ENCODE measurements around the gene CDC42BPA.

Gene CDC42BPA

DNA sequence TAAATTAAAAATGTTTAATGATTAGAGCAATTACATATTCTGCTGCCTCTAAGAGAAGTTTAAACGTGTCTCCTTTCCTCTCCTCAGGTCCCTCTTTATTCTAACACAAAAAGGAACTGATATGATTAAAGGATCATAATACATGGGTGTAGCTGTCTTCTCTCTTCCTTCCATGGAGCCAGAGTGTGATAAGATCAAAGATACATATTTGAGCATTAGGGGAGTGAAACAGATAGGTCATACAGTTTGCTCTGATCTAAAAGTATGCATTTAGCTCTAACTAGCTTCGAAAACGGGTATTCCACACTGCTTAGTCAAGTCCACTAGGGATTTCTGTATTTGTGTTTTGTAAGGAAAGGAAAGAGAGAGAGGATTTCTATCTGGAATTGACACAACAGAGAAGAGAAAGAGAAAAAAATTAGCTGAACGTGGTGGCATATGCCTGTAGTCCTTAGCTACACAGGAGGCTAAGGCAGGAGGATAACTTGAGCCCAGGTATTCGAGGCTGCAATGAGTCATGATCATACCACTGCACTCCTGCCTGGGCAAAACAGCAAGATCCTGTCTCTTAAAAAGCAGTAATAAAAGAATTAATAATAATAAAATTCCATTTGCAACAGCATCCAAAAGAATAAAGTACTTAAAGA is 63.1 kb downstream of the CDC42BPA start:
- TF ChIP-seq, protein P1, sequence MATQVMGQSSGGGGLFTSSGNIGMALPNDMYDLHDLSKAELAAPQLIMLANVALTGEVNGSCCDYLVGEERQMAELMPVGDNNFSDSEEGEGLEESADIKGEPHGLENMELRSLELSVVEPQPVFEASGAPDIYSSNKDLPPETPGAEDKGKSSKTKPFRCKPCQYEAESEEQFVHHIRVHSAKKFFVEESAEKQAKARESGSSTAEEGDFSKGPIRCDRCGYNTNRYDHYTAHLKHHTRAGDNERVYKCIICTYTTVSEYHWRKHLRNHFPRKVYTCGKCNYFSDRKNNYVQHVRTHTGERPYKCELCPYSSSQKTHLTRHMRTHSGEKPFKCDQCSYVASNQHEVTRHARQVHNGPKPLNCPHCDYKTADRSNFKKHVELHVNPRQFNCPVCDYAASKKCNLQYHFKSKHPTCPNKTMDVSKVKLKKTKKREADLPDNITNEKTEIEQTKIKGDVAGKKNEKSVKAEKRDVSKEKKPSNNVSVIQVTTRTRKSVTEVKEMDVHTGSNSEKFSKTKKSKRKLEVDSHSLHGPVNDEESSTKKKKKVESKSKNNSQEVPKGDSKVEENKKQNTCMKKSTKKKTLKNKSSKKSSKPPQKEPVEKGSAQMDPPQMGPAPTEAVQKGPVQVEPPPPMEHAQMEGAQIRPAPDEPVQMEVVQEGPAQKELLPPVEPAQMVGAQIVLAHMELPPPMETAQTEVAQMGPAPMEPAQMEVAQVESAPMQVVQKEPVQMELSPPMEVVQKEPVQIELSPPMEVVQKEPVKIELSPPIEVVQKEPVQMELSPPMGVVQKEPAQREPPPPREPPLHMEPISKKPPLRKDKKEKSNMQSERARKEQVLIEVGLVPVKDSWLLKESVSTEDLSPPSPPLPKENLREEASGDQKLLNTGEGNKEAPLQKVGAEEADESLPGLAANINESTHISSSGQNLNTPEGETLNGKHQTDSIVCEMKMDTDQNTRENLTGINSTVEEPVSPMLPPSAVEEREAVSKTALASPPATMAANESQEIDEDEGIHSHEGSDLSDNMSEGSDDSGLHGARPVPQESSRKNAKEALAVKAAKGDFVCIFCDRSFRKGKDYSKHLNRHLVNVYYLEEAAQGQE (IDR thresholded peaks at IDR 0.05; ENCODE audit: insufficient read depth in 1 of 2, low read depth in 2 of 2, low read length in 2 of 2), result no peak
- no peak for TF ChIP-seq FOXP2 (optimal IDR thresholded peaks at IDR 0.05; ENCODE audit: borderline replicate concordance, extremely low read depth, extremely low read length, insufficient read depth)
- TF ChIP-seq SIN3A (IDR thresholded peaks at IDR 0.05; ENCODE audit: borderline replicate concordance, insufficient read depth, low read length), result no peak
- no peak for TF ChIP-seq POLR2AphosphoS5 (IDR thresholded peaks at IDR 0.05; ENCODE audit: low read depth, low read length)
- TF ChIP-seq TAF1 (IDR thresholded peaks at IDR 0.05; ENCODE audit: borderline replicate concordance, insufficient read depth, low read length), result no peak

DNA sequence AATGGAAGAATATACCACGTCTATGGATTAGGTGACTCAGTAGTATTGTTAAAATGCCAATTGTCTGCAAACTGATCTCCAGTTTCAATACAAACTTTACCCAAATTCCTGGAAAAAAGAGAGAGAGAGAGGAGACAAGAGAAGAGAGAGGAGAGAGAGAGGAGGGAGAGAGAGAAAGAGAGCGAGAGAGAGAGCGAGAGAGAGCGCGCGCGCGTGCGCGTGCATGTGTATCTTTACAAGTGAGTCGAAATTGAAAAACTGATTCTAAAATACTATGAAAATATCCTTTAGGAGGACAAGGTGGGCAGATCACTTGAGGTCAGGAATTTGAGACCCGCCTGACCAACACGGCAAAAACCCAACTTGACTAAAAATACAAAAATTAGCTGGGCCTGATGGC is 65.2 kb downstream of the CDC42BPA start:
- TF ChIP-seq POLR2AphosphoS5 (IDR thresholded peaks at IDR 0.05; ENCODE audit: low read depth, low read length), result no peak
- no peak for TF ChIP-seq SIN3A (IDR thresholded peaks at IDR 0.05; ENCODE audit: borderline replicate concordance, insufficient read depth, low read length)
- no peak for TF ChIP-seq TAF1 (IDR thresholded peaks at IDR 0.05; ENCODE audit: borderline replicate concordance, insufficient read depth, low read length)
- TF ChIP-seq, protein P1 (IDR thresholded peaks at IDR 0.05; ENCODE audit: insufficient read depth in 1 of 2, low read depth in 2 of 2, low read length in 2 of 2), result no peak
- TF ChIP-seq FOXP2 (optimal IDR thresholded peaks at IDR 0.05; ENCODE audit: borderline replicate concordance, extremely low read depth, extremely low read length, insufficient read depth), result no peak

DNA sequence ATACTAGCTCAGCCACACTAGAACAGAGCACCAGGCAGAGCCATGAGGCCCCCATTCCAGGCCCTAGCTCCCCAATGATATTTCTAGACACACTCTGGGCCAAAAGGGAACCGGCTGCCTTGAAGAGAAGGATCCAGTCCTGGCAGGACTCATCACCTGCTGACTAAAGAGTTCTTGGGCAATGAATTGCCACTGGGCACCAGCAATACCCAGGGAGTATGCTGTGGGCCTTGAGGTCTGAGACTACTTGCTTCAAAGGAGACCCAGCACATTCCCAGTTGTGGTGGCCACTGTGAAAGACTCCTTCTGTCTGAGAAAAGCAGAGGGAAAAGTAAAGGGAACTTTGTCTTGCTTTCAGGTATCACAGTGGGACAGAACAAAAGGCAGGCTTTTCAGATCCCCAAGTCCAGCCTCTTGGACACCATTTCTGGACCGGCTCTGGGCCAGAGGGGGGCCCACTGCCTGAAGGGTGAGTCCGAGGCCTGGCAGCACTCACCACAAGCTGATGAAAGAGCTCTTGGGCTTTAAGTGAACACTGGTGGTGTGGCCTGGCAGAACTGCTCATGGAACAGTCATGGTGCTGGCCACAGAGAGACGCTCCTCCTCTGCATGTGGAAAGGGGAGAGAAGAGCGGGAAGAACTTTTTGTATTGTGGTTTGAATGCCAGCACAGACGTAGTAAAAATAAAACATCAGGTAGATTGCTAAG is 72.5 kb downstream of the CDC42BPA start:
- TF ChIP-seq, protein P1 (IDR thresholded peaks at IDR 0.05; ENCODE audit: insufficient read depth in 1 of 2, low read depth in 2 of 2, low read length in 2 of 2), result no peak
- TF ChIP-seq POLR2AphosphoS5 (IDR thresholded peaks at IDR 0.05; ENCODE audit: low read depth, low read length) (no peak), SIN3A (IDR thresholded peaks at IDR 0.05; ENCODE audit: borderline replicate concordance, insufficient read depth, low read length) (no peak), TAF1 (IDR thresholded peaks at IDR 0.05; ENCODE audit: borderline replicate concordance, insufficient read depth, low read length) (no peak), FOXP2 (optimal IDR thresholded peaks at IDR 0.05; ENCODE audit: borderline replicate concordance, extremely low read depth, extremely low read length, insufficient read depth) (no peak)

DNA sequence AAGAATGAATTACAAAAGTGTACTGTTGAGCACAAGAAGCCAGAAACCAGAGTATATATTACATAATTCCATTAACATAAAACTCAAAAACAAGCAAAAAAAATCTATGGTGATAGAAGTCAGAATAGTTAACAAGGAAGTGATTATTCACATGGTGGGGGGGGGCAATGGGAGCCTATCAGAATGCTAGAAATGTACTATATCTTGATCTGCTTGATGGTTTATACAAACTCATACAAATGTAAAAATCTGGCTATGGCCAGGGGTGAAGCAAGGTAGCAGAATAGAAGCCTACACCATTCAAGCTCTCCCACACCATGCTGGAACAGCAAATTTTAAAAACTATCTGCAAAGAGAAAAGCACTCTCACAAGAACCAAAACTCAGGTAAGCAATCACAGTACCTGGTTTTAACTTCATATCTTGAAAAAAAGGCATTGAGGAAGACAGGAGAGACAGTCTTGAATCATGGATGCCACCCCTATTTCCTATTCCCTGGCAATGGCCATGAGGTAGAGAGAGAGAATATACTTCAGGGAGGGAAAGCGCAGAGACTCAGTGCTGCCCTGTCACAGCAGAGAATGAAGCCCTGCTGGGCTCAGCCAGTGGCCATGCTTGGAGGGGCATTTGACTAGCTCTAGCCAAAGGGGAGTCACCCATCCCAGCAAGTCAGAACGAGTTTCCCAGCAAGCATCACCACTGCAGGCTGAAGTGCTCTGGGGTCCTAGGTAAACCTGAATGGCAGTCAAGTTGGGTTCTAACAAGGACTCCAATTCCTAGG is 73.8 kb downstream of the CDC42BPA start:
- TF ChIP-seq SIN3A (IDR thresholded peaks at IDR 0.05; ENCODE audit: borderline replicate concordance, insufficient read depth, low read length) (no peak), FOXP2 (optimal IDR thresholded peaks at IDR 0.05; ENCODE audit: borderline replicate concordance, extremely low read depth, extremely low read length, insufficient read depth) (no peak), TAF1 (IDR thresholded peaks at IDR 0.05; ENCODE audit: borderline replicate concordance, insufficient read depth, low read length) (no peak), POLR2AphosphoS5 (IDR thresholded peaks at IDR 0.05; ENCODE audit: low read depth, low read length) (no peak)
- TF ChIP-seq, protein P1 (IDR thresholded peaks at IDR 0.05; ENCODE audit: insufficient read depth in 1 of 2, low read depth in 2 of 2, low read length in 2 of 2), result no peak
